ENCODE measurements around the gene GTF2H4.

GRCh38 chr6:30908700-30909099 is 693 bp downstream of the GTF2H4 start:
- TF ChIP-seq CTCF (IDR thresholded peaks at IDR 0.05) (no peak), EP300 (IDR thresholded peaks at IDR 0.05) (no peak), POLR2A (IDR thresholded peaks at IDR 0.05) (no peak)
